ENCODE results near the gene KPNA2.

GRCh38 chr17:68074279-68074678 lies 38.7 kb downstream of the KPNA2 start:
- TF ChIP-seq SP1 (IDR thresholded peaks at IDR 0.05; ENCODE audit: low read depth, low read length) (no peak), NFYB (IDR thresholded peaks at IDR 0.05; ENCODE audit: insufficient read depth, low read depth, low read length) (no peak)

All from GM12878 (cell line).